ENCODE results near the gene KLF7.
"Not testable (repeated sequence)": the region's sequence is repeated elsewhere in the genome, so short reads cannot be mapped to it uniquely, and the experiment has no call there.

KLF7 gene

DNA sequence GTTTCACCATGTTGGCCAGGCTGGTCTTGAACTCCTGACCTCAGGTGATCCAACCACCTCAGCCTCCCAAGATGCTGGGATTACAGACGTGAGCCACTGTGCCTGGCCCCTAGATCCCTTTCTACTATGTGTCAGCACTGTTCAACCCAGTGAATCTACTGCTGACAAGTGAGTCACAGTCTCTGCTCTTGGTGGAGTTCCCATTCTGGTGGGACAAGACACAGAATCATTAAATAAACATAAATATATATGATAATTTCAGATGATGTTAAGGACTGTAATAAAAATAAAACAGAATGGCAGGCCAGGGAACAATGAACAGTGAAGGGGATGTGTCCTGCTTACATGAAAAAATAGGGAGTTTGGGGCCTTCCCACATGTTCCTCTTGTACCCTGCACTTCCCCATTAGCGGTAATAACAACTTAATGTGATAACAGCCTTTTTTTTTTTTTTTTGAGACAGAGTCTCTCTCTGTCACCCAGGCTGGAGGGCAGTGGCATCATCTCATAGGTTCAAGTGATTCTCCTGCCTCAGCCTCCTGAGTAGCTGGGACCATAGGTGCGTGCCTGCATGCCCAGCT lies 114.3 kb downstream of the KLF7 start:
- DNase-seq: no peak

DNA sequence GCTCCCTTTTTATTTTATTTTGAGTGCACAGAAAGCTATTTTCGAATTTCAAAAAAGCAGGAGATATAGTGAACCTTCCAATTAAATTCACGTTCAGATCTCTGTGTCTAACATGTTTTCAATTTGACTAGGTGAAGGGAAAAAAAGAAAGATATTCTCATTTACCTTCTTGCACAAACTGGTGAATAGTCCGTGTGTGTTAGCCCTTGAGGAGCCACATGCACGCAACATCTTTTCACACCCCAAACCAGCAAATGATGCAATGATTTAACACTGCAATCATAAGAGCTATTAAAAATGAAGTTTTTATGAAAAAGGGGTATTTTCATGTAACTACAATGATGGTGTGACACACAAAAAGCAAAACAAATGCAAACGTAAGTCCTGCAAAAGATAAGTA lies 116.6 kb downstream of the KLF7 start:
- no peak for DNase-seq

DNA sequence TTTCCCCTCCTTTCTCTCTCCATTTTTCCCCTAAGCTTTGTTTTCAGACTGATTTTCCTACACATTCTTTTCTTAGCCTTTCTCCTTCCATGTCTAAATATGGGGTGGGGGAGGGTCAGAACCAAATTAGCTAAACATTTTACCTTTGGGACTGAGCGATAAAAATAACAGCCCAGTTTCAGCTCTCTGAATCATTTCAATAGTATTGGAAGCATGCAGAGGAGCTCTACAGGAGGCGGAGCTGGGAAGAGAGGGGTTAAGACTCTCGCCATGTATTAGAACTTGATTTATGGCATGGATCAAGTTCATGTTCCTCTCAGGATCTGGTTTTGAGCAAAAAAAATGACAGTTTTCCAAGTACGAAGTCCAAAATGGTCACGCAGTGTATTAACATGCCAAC lies 117.3 kb downstream of the KLF7 start:
- no peak for DNase-seq

DNA sequence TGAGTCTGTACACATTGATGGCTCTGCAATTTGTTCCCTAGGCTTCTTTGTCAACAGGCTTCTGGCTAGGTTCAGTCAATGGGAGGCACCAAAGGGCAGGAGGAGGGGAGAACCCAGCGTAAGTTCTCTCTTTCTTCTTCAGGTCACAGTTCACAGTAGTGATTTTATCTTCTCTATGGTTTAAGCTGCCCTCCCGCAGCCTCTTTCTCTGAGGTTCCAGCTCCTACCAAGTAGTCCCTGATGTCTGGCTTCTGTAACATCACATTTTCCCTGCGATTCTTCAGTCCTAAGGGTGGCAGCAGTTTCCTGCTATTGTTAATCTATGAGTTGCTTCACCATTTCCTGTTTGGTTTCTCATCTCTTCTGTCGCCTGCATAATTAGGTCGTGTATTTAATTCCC lies 119.0 kb downstream of the KLF7 start:
- DNase-seq: peak; percentile 61

DNA sequence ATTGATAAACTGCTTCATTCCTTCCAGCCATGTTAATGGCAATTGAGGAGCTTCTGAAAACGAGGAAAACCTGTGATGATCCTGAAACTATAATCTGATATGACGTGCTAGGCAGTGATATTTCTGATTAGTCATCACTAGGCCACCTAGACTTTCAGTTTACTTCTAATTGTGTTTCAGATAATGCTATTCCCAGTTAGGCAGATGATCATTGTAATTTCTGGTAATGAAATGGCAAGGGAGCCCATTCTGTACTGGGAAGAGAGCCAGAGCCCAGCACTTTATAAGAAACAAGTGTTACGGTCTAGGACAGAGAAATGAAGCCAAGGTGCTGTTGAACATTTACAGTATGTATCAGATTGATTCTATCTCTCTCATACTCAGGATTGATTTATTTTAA lies 120.2 kb downstream of the KLF7 start:
- no peak for DNase-seq

DNA sequence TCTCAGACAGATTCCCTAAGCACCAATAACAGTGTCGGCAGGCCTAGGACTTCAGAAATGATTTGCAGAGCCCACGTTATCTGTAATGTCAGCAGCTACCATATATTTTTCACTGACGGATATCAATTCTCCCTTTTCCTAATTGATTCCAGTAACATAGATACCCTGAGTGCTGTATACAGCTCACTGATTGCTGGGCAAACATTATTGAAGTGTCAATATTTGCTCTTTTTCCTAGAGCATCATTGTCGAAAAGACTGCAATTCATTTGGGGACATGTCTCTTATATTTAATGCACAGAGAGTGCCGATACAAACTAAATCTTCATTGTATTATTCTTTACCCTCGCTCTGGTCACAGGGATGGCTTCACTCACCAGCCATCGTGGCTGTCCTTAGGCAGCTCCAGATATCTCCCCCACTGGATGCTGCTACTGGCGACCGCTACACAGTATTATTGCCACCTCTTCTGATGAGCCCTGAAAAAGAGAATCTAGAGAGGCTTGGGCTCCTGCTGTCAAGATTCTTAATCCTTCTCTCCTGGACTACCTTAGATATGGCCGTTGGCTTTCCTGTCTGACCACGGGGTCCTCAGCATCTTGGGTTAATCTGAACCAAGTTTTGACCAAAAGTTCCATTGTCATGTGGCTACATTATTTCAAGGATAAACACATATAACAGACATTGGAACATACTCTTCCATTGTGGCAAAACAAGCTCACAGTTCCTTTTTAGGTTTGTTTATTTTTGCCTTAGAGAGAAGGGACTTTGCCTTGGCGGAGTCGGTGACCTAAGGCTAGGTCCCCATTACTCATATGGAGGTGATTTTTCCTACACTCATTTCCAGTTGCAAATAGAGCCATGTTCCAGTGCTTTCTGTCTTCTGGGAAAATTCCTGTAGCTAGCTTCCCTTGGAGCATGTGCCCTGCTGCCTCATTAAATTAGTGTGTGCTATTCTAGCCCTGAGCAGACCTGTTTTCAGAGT lies 121.1 kb downstream of the KLF7 start:
- DNase-seq: peak; percentile 42

DNA sequence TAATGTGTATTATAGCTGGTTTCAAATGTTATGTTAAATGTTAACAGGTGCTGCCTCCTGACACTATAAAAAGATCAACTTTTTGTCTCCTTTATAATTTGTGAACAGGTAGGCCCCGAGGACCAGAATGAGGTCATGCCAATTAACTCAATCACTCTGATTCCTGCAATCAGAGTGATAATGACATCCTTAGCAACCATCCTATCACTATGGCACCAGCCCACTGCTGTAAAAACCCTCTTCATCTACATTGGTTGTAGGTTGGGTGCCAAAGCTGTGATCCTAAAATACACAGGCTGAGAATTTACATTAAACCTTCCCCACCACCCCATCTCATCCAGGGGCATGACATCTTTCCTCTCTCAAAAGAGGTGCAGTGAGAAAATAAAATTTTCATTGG lies 122.9 kb downstream of the KLF7 start:
- no peak for DNase-seq

DNA sequence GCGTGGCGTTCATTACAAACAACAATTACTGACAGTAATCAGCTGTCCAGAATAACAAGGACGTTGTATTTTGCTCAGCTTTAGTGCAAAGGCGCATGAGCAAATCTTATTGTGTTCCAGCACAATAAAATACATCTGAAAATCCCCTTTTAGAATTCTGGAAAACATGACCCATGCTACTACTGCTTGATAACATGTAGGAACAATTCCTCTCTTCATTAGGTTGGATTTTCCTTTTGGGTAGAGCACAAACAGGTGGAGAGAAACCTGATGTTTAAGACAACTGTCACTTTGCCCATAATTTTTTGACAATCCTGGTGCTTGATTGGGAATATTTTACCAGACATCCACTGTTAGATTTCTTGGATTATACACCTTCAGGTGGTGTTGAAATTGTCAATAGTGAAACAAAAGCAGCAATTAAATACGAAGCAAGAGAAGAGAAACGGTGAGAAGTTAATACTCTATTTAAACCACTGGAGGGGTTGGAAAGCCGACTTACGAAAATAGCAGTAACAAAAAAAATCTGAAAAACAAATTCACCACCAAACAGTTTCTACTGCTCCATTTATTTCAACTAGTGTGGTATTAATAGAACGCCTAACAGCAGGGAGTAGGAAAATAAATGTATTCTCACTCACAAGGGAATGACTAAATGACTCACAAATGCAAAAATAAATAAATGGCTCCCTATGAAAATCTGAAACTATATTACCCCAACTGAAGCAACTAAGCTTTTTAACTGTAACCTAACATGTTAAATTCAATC lies 123.8 kb downstream of the KLF7 start:
- no peak for DNase-seq

DNA sequence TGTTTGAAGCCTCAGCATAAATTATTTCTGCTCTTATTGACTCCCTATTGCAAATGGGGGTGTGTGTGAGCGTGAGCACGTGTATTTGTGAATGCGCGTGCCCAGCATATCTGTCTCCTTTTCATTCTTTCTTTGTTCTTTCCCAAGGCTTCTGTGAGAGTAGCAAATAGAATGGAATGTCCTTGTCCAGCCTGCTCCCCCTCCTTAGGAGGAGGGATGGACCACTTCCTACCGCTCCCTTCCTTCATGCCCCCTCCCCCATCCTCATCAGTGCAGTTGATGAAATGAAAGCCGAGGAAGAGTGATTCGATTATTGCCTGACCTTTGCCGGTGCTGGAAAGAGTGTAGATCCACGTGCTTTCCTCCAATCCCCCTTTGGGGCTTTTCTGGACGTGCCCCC lies 124.5 kb downstream of the KLF7 start:
- no peak for DNase-seq

DNA sequence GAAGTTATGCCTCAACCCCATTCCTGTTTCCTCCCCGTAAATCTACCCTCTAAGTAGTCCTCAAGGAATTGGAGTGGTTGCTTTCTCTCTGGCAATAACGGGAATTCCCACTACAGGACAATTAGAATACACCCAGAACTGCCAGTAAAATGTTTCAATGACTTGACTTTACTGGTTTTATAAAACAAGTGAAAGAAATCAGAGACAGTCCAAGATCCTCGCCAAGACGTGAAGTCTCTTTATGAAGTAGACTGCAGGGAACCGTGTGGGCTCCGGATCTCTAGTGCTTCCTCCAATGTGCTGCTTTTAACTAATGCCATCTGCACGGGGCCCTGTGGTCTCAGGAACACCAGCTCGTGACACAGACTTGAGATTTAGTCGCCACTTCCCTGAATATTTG lies 125.1 kb downstream of the KLF7 start:
- no peak for DNase-seq

DNA sequence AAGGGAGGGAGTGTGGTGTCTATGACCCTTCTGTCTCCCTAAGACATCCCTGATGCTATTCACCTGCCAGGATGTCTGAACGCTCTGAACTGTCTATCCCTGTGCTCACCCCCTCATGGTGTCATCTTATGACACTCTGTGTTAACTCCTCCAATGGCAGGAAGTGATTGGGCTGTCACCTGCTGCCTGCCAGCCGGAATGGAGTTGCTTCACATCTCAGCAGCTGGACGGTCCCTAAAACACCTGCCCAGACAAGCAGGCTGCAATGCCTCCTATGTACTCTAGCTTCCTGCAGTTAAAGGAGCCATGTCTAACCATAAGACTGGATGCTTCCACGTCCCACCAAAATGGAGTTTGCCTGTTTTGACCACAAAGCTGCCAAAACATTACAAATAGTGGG lies 126.5 kb downstream of the KLF7 start:
- DNase-seq: peak; percentile 65

DNA sequence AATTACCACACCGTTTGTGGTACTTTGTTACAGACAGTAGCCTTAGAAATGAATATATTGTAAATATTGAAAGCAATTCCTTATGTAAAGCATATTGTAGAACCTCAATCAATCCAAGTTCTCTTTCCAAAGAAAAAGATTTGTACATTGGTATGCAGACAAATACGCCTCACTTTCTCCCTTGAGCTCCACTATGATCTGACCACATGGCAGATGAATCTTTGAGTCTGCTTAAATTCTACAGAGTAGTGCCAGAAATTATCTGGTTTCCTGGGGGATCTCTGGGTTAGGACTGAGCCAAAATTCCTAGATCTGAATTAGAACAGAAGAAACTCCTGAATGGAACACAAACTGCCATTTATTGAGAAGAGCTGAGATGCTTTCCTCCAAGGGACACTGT lies 127.4 kb downstream of the KLF7 start:
- DNase-seq: no peak

DNA sequence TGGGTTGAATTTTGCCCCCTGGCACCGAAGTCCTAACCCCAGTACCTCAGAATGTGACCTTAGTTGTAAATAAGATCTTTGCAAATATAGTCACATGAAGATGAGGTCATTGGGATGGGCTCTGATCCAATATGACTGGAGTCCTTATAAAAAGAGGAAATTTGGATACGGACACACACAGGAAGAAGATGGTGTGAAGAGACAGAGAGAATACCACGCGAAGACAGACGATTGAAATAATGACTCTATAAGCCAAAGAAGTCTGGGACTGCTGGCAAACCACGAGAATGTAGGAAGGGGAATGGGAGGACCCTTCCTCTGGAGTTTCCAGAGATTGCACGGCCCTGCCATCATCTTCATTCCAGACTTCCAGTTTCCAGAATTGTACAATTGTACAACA lies 127.9 kb downstream of the KLF7 start:
- DNase-seq: no peak

DNA sequence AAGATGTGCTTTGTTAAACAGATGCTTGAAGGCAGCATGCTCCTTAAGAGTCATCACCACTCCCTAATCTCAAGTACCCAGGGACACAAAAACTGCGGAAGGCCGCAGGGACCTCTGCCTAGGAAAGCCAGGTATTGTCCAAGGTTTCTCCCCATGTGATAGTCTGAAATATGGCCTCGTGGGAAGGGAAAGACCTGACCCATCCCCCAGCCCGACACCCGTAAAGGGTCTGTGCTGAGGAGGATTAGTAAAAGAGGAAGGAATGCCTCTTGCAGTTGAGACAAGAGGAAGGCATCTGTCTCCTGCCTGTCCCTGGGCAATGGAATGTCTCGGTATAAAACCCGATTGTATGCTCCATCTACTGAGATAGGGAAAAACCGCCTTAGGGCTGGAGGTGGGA lies 128.7 kb downstream of the KLF7 start:
- not testable (repeated sequence) for DNase-seq

DNA sequence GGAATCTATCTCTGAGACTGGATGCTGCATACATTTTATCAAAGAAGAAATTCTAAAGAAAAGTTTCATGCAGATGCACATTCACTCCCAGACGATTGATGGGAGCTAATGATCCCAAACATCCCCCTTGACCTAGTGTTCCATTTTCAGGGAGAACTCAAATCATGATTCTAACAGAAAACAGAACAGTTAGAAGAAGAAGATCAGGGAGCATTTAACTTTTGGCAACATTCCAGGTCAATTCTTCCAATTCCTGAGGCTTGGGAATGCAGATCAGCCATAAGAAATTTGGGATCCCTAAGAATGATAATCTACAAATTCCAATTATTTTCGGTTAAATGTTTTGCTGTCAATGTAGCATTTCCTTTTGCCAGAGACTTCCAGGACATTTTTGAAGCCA lies 129.9 kb downstream of the KLF7 start:
- DNase-seq: no peak

DNA sequence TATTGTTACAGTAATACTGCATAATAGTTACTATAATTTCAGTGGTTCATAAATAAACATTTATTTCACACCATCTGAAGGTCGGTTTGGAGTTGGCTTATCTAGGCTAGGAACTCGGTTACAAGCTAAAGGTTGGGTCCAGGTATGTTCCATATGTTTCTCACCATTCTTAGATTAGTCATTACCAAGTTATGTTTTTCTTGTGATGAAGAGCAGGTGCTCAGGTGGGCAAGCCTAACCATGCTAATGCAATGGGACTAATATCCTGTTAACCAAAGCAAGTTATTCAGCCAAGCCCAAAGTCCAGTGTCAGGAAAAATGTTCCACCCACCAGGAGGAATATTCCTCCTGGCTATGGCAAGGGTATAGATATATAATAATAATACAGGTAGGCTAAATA lies 133.3 kb downstream of the KLF7 start:
- no peak for DNase-seq
